K562 (cell line): Measurements from ENCODE around the gene OR2J3. TPM values are rescaled to one million over a fixed set of nuclear protein-coding genes. Genes with fewer than 3 reads are reported as not detected.
"Not testable (repeated sequence)": the region's sequence is repeated elsewhere in the genome, so short reads cannot be mapped to it uniquely, and the experiment has no call there.

Source experiments
- ATAC-seq: fragments of 200-7000 bp; cut with Tn5 transposase; 3 replicates; pipeline ENCODE4 v1.9.1; 2020; ENCODE audit warnings: moderate library complexity
- BruUV-seq: library from RNA; stranded (reverse); fragments of 400-500 nt; replicated peaks from 2 replicates; lab custom pipeline; 2021; lab: Mats Ljungman, UMichigan
- CTCF ChIA-PET: fragments of 300-600 bp; formaldehyde crosslinking; extraction: SDS; loops from one replicate; lab custom pipeline; 2021; ENCODE audit warnings: low intra/inter-chr PET ratio; lab: Yijun Ruan, JAX
- POLR2A ChIA-PET: fragments of 300-600, 350-650 bp; sonication (Branson Sonifier 250); formaldehyde crosslinking; extraction: SDS; loops from one replicate; lab custom pipeline; 2021; ENCODE audit warnings: antibody characterized with exemption, inconsistent platforms; lab: Yijun Ruan, JAX
- DNase-seq, 4 experiments: peaks; one replicate each; pipeline versions ENCODE4 v3.0.0 to v3.0.0-alpha.2; 2011 to 2018; ENCODE audit warnings: low spot score in 3 of 4, mixed read lengths in 3 of 4; ENCODE audit errors: extremely low read depth in 1 of 4
- FAIRE-seq: peaks from 2 replicates; lab custom pipeline; 2011; peaks lifted over from hg19 to GRCh38; lab: Jason Lieb, UNC
- H2AFZ ChIP-seq: 2 replicates; pipeline ENCODE4 v1.6.0; 2011; ENCODE audit warnings: low read depth, low read length, control low read depth, inconsistent platforms
- H3K27ac ChIP-seq: fragments of 200-600 bp; 3 replicates; pipeline ENCODE4 v1.8.0; 2011; ENCODE audit warnings: low read depth, mild to moderate bottlenecking, control low read depth, inconsistent platforms, low read length, moderate library complexity, mixed read lengths; ENCODE audit errors: extremely low read depth
- H3K27me3 ChIP-seq, 2 experiments: fragments of 300-600 bp in 1 of 2; 2 replicates in 1 of 2; 3 replicates in 1 of 2; pipeline versions ENCODE4 v1.6.0 to v1.8.0; 2011; ENCODE audit warnings: inconsistent platforms in 2 of 2, low read length in 2 of 2, mild to moderate bottlenecking in 1 of 2, mixed read lengths in 1 of 2, moderate library complexity in 1 of 2; ENCODE audit not compliant: control insufficient read depth in 2 of 2, insufficient read depth in 2 of 2
- H3K36me3 ChIP-seq: fragments of 300-600 bp; 3 replicates; pipeline ENCODE4 v1.8.0; 2011; ENCODE audit warnings: mild to moderate bottlenecking, low read length, inconsistent platforms; ENCODE audit not compliant: control insufficient read depth, insufficient read depth
- H3K4me1 ChIP-seq, 2 experiments: fragments of 200-600 bp in 1 of 2; replicated peaks in 1 of 2; 2 replicates in 1 of 2; 3 replicates in 1 of 2; pipeline versions ENCODE4 v1.5.1 to v1.8.0; 2011; ENCODE audit warnings: inconsistent platforms in 2 of 2, low read length in 2 of 2, mild to moderate bottlenecking in 1 of 2, mixed read lengths in 1 of 2, moderate library complexity in 1 of 2; ENCODE audit not compliant: control insufficient read depth in 2 of 2, insufficient read depth in 2 of 2
- H3K4me2 ChIP-seq: 2 replicates; pipeline ENCODE4 v1.6.1; 2011; ENCODE audit warnings: low read length, control low read depth, inconsistent platforms, mixed read lengths; ENCODE audit not compliant: insufficient read depth
- H3K4me3 ChIP-seq: fragments of 200-600 bp; sonication (generic), shearing (Covaris generic); 2 replicates; pipeline ENCODE4 v1.5.1; 2016; ENCODE audit warnings: control low read depth, inconsistent platforms
- H3K79me2 ChIP-seq: fragments of 200-600 bp; 3 replicates; pipeline ENCODE4 v1.8.0; 2011; ENCODE audit warnings: low read length, inconsistent platforms; ENCODE audit not compliant: control insufficient read depth, insufficient read depth
- H3K9ac ChIP-seq, 2 experiments: 2 replicates each; pipeline versions ENCODE4 v1.6.0 to v1.6.1; 2011; ENCODE audit warnings: low read depth in 2 of 2, low read length in 2 of 2, control low read depth in 1 of 2, inconsistent platforms in 1 of 2, mild to moderate bottlenecking in 1 of 2, mixed read lengths in 1 of 2; ENCODE audit not compliant: insufficient read depth in 1 of 2
- H3K9me1 ChIP-seq: one replicate; pipeline ENCODE4 v1.6.0; 2011; ENCODE audit warnings: inconsistent platforms, mild to moderate bottlenecking, low read length, moderate library complexity; ENCODE audit not compliant: control insufficient read depth, insufficient read depth
- H3K9me3 ChIP-seq: replicated peaks from 2 replicates; pipeline ENCODE4 v1.5.1; 2011; ENCODE audit warnings: low read depth, low read length, inconsistent platforms; ENCODE audit not compliant: control insufficient read depth, insufficient read depth
- H4K20me1 ChIP-seq: replicated peaks from 2 replicates; pipeline ENCODE4 v1.6.1; 2011; ENCODE audit warnings: low read length, inconsistent platforms, mixed read lengths; ENCODE audit not compliant: control insufficient read depth, insufficient read depth
- GATAD2B ChIP-seq: fragments of 450-650 bp; IDR thresholded peaks from 2 replicates; pipeline ENCODE4 v1.6.1; 2017; ENCODE audit warnings: mild to moderate bottlenecking, borderline replicate concordance
- HMGN3 ChIP-seq: IDR thresholded peaks from 2 replicates; pipeline ENCODE4 v1.6.1; 2011; ENCODE audit warnings: borderline replicate concordance, low read depth, mild to moderate bottlenecking, mixed read lengths, low read length; ENCODE audit not compliant: insufficient read length; ENCODE audit errors: extremely low read depth
- HNRNPH1 ChIP-seq: fragments of 200-400 bp; formaldehyde crosslinking; optimal IDR thresholded peaks from 2 replicates; pipeline ENCODE3; 2017; ENCODE audit warnings: low read depth, mild to moderate bottlenecking, low read length, moderate library complexity
- MAFG ChIP-seq: fragments of 450-650 bp; conservative IDR thresholded peaks from 2 replicates; pipeline ENCODE4 v1.6.1; 2016; ENCODE audit warnings: missing genetic modification characterization, missing compliant biosample characterization
- MLLT1 ChIP-seq, 2 experiments: fragments of 450-650 bp; IDR thresholded peaks; 2 replicates each; pipeline ENCODE4 v1.6.1; 2016
- RAD21 ChIP-seq, 2 experiments: fragments of 250-450 bp in 1 of 2; fragments of 450-650 bp in 1 of 2; sonication (Bioruptor Pico) in 1 of 2; formaldehyde crosslinking in 1 of 2; IDR thresholded peaks in 1 of 2; conservative IDR thresholded peaks in 1 of 2; 2 replicates each; pipeline versions ENCODE4 v1.4.0 to v1.8.0; 2020 to 2022; ENCODE audit warnings: mild to moderate bottlenecking in 2 of 2, moderate library complexity in 1 of 2
- ZNF175 ChIP-seq: fragments of 200-800 bp; sonication (Bioruptor generic); IDR thresholded peaks from 2 replicates; pipeline ENCODE4 v1.6.1; 2016; ENCODE audit warnings: low read depth, mild to moderate bottlenecking, missing genetic modification characterization, missing compliant biosample characterization
- WGBS: fragments of 100-300 bp; shearing (Covaris generic); methylation state at CpG from one replicate; pipeline ENCODE4 v1.1.6; 2016; ENCODE audit warnings: low coverage, mixed read lengths; ENCODE audit not compliant: insufficient coverage; ENCODE audit errors: missing lambda C conversion rate; 5-methylcytosine and 5-hydroxymethylcytosine counted together
- in situ Hi-C: fragments of 300-500 bp; cut with MboI; formaldehyde crosslinking; loops from 4 replicates; pipeline ENCODE4 v1.15.0; 2018; ENCODE audit warnings: inconsistent platforms, mixed read lengths
- intact Hi-C: fragments of 100-400 bp; cut with micrococcal nuclease; formaldehyde crosslinking; loops from 2 replicates; pipeline ENCODE4 v1.14.2; 2022
- polyA plus RNA-seq, 8 experiments: library from polyadenylated mRNA; depleted of rRNA in 4 of 8; stranded (reverse) in 5 of 8; unstranded in 3 of 8; fragments of >200 nt; fragmentation: Nextera tagmentation in 2 of 8; fragmentation: Illumina TruSeq in 1 of 8; extraction: Ambion mirVana in 2 of 8; extraction: Trizol in 1 of 8; gene quantifications; 2 replicates each; pipeline versions ENCODE4 v1.2.1 to v1.2.3, GENCODE V29; 2011 to 2014; ENCODE audit warnings: inconsistent platforms in 1 of 8, missing spikeins in 1 of 8
- total RNA-seq, 7 experiments: library from RNA; depleted of rRNA in 6 of 7; stranded (reverse); fragments of >200 nt in 6 of 7; fragmentation: Illumina TruSeq in 2 of 7; extraction: Trizol in 2 of 7; gene quantifications; 2 replicates each; pipeline versions ENCODE4 v1.2.1 to v1.2.3, GENCODE V29; 2011 to 2021; ENCODE audit warnings: low replicate concordance in 1 of 7
- TF ChIP-seq, protein P1 (sequence below): fragments of 250-450 bp; sonication (Bioruptor Pico); IDR thresholded peaks from 2 replicates; pipeline ENCODE4 v1.4.0; 2020; ENCODE audit warnings: mild to moderate bottlenecking
- TF ChIP-seq, protein P2 (sequence below): fragments of 250-450 bp; sonication (Bioruptor Pico); IDR thresholded peaks from 2 replicates; pipeline ENCODE4 v1.5.0; 2020; ENCODE audit warnings: mild to moderate bottlenecking
- TF ChIP-seq, protein P3 (sequence below): fragments of 250-450 bp; sonication (Bioruptor Pico); IDR thresholded peaks from 2 replicates; pipeline ENCODE4 v1.4.0; 2020; ENCODE audit warnings: mild to moderate bottlenecking, moderate library complexity

The OR2J3 gene
- total and polyA plus RNA-seq, 9 of the 15 experiments (the other 6 are each of a cell fraction or from before 2014, with no cell fraction given), result 0.14 to 0.17 TPM; not detected in 7

DNA sequence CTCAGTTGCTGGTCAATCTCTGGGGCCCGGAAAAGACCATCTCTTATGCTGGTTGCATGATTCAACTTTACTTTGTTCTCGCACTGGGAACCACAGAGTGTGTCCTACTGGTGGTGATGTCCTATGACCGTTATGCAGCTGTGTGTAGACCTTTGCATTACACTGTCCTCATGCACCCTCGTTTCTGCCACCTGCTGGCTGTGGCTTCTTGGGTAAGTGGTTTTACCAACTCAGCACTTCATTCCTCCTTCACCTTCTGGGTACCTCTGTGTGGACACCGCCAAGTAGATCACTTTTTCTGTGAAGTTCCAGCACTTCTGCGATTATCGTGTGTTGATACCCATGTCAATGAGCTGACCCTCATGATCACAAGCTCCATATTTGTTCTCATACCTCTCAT, 4.3 kb downstream of the OR2J3 start (continued):
- TF ChIP-seq, protein P1, sequence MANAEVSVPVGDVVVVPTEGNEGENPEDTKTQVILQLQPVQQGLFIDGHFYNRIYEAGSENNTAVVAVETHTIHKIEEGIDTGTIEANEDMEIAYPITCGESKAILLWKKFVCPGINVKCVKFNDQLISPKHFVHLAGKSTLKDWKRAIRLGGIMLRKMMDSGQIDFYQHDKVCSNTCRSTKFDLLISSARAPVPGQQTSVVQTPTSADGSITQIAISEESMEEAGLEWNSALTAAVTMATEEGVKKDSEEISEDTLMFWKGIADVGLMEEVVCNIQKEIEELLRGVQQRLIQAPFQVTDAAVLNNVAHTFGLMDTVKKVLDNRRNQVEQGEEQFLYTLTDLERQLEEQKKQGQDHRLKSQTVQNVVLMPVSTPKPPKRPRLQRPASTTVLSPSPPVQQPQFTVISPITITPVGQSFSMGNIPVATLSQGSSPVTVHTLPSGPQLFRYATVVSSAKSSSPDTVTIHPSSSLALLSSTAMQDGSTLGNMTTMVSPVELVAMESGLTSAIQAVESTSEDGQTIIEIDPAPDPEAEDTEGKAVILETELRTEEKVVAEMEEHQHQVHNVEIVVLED, result no peak
- no peak for TF ChIP-seq ZNF175
- no peak for TF ChIP-seq GATAD2B
- TF ChIP-seq, protein P2, sequence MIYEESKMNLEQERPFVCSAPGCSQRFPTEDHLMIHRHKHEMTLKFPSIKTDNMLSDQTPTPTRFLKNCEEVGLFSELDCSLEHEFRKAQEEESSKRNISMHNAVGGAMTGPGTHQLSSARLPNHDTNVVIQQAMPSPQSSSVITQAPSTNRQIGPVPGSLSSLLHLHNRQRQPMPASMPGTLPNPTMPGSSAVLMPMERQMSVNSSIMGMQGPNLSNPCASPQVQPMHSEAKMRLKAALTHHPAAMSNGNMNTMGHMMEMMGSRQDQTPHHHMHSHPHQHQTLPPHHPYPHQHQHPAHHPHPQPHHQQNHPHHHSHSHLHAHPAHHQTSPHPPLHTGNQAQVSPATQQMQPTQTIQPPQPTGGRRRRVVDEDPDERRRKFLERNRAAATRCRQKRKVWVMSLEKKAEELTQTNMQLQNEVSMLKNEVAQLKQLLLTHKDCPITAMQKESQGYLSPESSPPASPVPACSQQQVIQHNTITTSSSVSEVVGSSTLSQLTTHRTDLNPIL, result no peak
- TF ChIP-seq MAFG (tag), result peak; percentile 58
- TF ChIP-seq HNRNPH1, result no peak
- no peak for TF ChIP-seq HMGN3
- peak; percentile 19 to 38; a peak in 2 of 4 replicates for TF ChIP-seq RAD21 (CRISPR knock-in tag; conservative IDR thresholded peaks at IDR 0.05 in 1 of 2, IDR thresholded peaks at IDR 0.05 in 1 of 2)
- TF ChIP-seq, protein P3, sequence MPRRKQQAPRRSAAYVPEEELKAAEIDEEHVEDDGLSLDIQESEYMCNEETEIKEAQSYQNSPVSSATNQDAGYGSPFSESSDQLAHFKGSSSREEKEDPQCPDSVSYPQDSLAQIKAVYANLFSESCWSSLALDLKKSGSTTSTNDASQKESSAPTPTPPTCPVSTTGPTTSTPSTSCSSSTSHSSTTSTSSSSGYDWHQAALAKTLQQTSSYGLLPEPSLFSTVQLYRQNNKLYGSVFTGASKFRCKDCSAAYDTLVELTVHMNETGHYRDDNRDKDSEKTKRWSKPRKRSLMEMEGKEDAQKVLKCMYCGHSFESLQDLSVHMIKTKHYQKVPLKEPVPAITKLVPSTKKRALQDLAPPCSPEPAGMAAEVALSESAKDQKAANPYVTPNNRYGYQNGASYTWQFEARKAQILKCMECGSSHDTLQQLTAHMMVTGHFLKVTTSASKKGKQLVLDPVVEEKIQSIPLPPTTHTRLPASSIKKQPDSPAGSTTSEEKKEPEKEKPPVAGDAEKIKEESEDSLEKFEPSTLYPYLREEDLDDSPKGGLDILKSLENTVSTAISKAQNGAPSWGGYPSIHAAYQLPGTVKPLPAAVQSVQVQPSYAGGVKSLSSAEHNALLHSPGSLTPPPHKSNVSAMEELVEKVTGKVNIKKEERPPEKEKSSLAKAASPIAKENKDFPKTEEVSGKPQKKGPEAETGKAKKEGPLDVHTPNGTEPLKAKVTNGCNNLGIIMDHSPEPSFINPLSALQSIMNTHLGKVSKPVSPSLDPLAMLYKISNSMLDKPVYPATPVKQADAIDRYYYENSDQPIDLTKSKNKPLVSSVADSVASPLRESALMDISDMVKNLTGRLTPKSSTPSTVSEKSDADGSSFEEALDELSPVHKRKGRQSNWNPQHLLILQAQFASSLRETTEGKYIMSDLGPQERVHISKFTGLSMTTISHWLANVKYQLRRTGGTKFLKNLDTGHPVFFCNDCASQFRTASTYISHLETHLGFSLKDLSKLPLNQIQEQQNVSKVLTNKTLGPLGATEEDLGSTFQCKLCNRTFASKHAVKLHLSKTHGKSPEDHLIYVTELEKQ (CRISPR knock-in tag), result no peak
- TF ChIP-seq MLLT1 (IDR thresholded peaks at IDR 0.05), result no peak

GRCh38 chr6:29114964-29115363, 7.1 kb downstream of the OR2J3 start:
- H3K27ac ChIP-seq, FAIRE-seq, H3K27me3 ChIP-seq, H4K20me1 ChIP-seq, H3K79me2 ChIP-seq, H3K4me1 ChIP-seq, intact Hi-C loops, H3K9me3 ChIP-seq, H2AFZ ChIP-seq, H3K9ac ChIP-seq, H3K9me1 ChIP-seq, DNase-seq, ATAC-seq, H3K36me3 ChIP-seq, in situ Hi-C loops, CTCF ChIA-PET, H3K4me3 ChIP-seq, POLR2A ChIA-PET, BruUV-seq, H3K4me2 ChIP-seq: not testable (repeated sequence)
- WGBS, result 14% methylated on average over 1 of the region's 3 CpGs
